ENCODE data around the gene CNTFR. TPM values are rescaled to one million over a fixed set of nuclear protein-coding genes. Genes with fewer than 3 reads are reported as not detected.

CNTFR gene
- total and polyA plus RNA-seq, 10 of the 15 experiments (the other 5 are each of a cell fraction or from before 2014, with no cell fraction given): not detected

- Histone ChIP-seq H2AFZ (ENCODE audit: control insufficient read depth, low read depth, low read length) (no peak overlapping the region), H3K4me2 (ENCODE audit: control insufficient read depth, insufficient read depth) (no peak overlapping the region), H3K27me3 (replicated peaks in 1 of 2; ENCODE audit: control insufficient read depth in 2 of 2, insufficient read depth in 2 of 2, low read length in 1 of 2) (peaks cover 7% of the 10 kb centered on the region in 2 experiments; a peak in 3 of 4 replicates), H3K9me3 (replicated peaks; ENCODE audit: control insufficient read depth, insufficient read depth, low read length) (no peaks in the 10 kb centered on the region; the same call in 2 of the 3 replicates), H3K36me3 (ENCODE audit: control insufficient read depth in 2 of 2, insufficient read depth in 2 of 2, low read length in 1 of 2) (no peaks in the 10 kb centered on the region), H4K20me1 (ENCODE audit: control insufficient read depth, insufficient read depth) (peaks cover 3% of the 10 kb centered on the region; the same call in 1 of the 2 replicates), H3K79me2 (ENCODE audit: control insufficient read depth, insufficient read depth, low read length) (no peaks in the 10 kb centered on the region), H3K9ac (ENCODE audit: control insufficient read depth, insufficient read depth, low read length) (no peak overlapping the region), H3K27ac (ENCODE audit: control insufficient read depth, insufficient read depth) (no peak overlapping the region), H3K4me1 (ENCODE audit: control insufficient read depth, insufficient read depth, low read length) (no peaks in the 10 kb centered on the region), H3K4me3 (no peak overlapping the region)
- in situ Hi-C loops (cut with MboI) (no loop called here), intact Hi-C loops (cut with micrococcal nuclease; ENCODE audit: unreplicated experiment) (no loop called here)
- no TSS peak for BruUV-seq (replicated peaks)
- WGBS (ENCODE audit: insufficient coverage, insufficient replicate concordance, low lambda C conversion rate, missing lambda C conversion rate): 43% methylated on average over 7 of the region's 7 CpGs
- CTCF ChIA-PET: interaction anchor here (2.5 kb wide), 1 partner anchor 11 kb away, joined by 5 read pairs; no protein-coding TSS in a partner anchor
- TF ChIP-seq CEBPZ (IDR thresholded peaks at IDR 0.05; ENCODE audit: low read depth, low read length) (no peak), WRNIP1 (IDR thresholded peaks at IDR 0.05; ENCODE audit: borderline replicate concordance, low read depth, low read length) (no peak), BACH1 (IDR thresholded peaks at IDR 0.05; ENCODE audit: borderline replicate concordance) (no peak), FOS (IDR thresholded peaks at IDR 0.05; ENCODE audit: borderline replicate concordance, extremely low read depth, insufficient read length) (no peak), NFXL1 (IDR thresholded peaks at IDR 0.05; ENCODE audit: borderline replicate concordance) (no peak), ZZZ3 (IDR thresholded peaks at IDR 0.05; ENCODE audit: control insufficient read depth, insufficient read length, low read depth) (no peak), POU2F2 (IDR thresholded peaks at IDR 0.05; ENCODE audit: borderline replicate concordance, low read depth, low read length) (no peak), DPF2 (IDR thresholded peaks at IDR 0.05) (no peak), KDM1A (IDR thresholded peaks at IDR 0.05; ENCODE audit: borderline replicate concordance) (no peak), MYC (IDR thresholded peaks at IDR 0.05; ENCODE audit: insufficient read depth, insufficient read length, insufficient replicate concordance, low read length, severe bottlenecking) (no peak), NR2C1 (IDR thresholded peaks at IDR 0.05) (no peak), ZSCAN29 (IDR thresholded peaks at IDR 0.05) (no peak), SREBF2 (IDR thresholded peaks at IDR 0.05; ENCODE audit: low read length) (no peak), ZNF592 (IDR thresholded peaks at IDR 0.05) (no peak), MXI1 (IDR thresholded peaks at IDR 0.05; ENCODE audit: low read depth, low read length) (no peak), ZNF217 (IDR thresholded peaks at IDR 0.05) (no peak), ATF3 (IDR thresholded peaks at IDR 0.05; ENCODE audit: borderline replicate concordance, extremely low read depth, low read depth, low read length) (no peak)
- FAIRE-seq (no peak), ATAC-seq (no peak), DNase-seq (ENCODE audit: low read depth, low spot score) (no peak)
- POLR2A ChIA-PET: no interaction called here
- SMC1A ChIA-PET (ENCODE audit: uncharacterized antibody, unreplicated experiment): interaction anchor here (0.7 kb wide), 1 partner anchor 8 kb away, joined by 4 read pairs; no protein-coding TSS in a partner anchor
- RAD21 ChIA-PET (ENCODE audit: unreplicated experiment): no interaction called here
Measured at GRCh38 chr9:34536685-34537084, 52.8 kb downstream of the CNTFR start.
